ENCODE measurements around the gene UGT3A1.

DNA sequence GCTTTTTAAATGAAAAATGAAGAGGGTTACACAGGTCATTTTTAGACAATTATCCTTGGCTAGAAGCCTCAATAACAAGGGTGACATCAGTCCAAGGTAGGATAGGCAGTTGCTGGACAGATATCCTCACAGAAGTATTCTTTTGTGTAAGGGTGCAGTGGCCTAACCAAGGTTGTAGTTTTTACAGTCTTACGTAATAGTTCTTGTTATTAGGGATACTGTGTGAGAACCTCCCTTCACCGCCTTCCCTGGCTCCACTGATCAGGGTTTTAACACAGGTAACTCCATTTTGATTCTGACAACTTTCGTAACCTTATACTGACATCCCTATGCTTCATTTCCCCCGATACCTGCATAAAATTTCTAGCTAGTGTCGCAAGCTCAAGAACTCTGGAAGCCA, 44.1 kb downstream of the UGT3A1 start:
- TF ChIP-seq, protein P1, sequence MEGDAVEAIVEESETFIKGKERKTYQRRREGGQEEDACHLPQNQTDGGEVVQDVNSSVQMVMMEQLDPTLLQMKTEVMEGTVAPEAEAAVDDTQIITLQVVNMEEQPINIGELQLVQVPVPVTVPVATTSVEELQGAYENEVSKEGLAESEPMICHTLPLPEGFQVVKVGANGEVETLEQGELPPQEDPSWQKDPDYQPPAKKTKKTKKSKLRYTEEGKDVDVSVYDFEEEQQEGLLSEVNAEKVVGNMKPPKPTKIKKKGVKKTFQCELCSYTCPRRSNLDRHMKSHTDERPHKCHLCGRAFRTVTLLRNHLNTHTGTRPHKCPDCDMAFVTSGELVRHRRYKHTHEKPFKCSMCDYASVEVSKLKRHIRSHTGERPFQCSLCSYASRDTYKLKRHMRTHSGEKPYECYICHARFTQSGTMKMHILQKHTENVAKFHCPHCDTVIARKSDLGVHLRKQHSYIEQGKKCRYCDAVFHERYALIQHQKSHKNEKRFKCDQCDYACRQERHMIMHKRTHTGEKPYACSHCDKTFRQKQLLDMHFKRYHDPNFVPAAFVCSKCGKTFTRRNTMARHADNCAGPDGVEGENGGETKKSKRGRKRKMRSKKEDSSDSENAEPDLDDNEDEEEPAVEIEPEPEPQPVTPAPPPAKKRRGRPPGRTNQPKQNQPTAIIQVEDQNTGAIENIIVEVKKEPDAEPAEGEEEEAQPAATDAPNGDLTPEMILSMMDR (IDR thresholded peaks at IDR 0.05) = no peak
- TF ChIP-seq, protein P2, sequence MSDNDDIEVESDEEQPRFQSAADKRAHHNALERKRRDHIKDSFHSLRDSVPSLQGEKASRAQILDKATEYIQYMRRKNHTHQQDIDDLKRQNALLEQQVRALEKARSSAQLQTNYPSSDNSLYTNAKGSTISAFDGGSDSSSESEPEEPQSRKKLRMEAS (IDR thresholded peaks at IDR 0.05; ENCODE audit: low read depth) = no peak
